Body of pancreas (tissue), 4 donors: ENCODE data around the gene WNT7B.

Source experiments
- CTCF ChIP-seq, 7 experiments: fragments of 450-650 bp in 4 of 7; fragments of 200-600 bp in 3 of 7; sonication (generic) in 3 of 7; IDR thresholded peaks; one replicate each; pipeline ENCODE4 v1.5.1; 2016 to 2019; ENCODE audit warnings: antibody characterized with exemption in 7 of 7
- POLR2A ChIP-seq, 3 donors: fragments of 450-650 bp; IDR thresholded peaks; one replicate each; pipeline ENCODE4 v1.6.1; 2016; ENCODE audit warnings: antibody characterized with exemption in 3 of 3, mild to moderate bottlenecking in 2 of 3

- TF ChIP-seq CTCF (IDR thresholded peaks at IDR 0.05) = no peak
- no peak for TF ChIP-seq POLR2A (IDR thresholded peaks at IDR 0.05)
These were observed 15.1 kb downstream of the WNT7B start for GRCh38 chr22:45961679-45962433.
